K562 (cell line): ENCODE data around the gene ZNF213. TPM values are rescaled to one million over a fixed set of nuclear protein-coding genes. Genes with fewer than 3 reads are reported as not detected.

ENCODE experiments used
- ARID2 ChIP-seq: fragments of 450-650 bp; IDR thresholded peaks from 2 replicates; pipeline ENCODE4 v1.6.1; 2017; ENCODE audit warnings: antibody characterized with exemption, mild to moderate bottlenecking
- BRCA1 ChIP-seq, 2 experiments: fragments of 450-650 bp in 1 of 2; sonication (generic) in 1 of 2; formaldehyde crosslinking in 1 of 2; IDR thresholded peaks; 2 replicates each; pipeline versions ENCODE4 v1.5.0 to v1.6.1; 2017 to 2020; ENCODE audit warnings: mild to moderate bottlenecking in 1 of 2, missing genetic modification reagents in 1 of 2
- CAMTA2 ChIP-seq: fragments of 250-450 bp; sonication (Bioruptor Pico); conservative IDR thresholded peaks from 2 replicates; pipeline ENCODE4 v1.5.1; 2022
- CBFB ChIP-seq: sonication (generic); formaldehyde crosslinking; IDR thresholded peaks from 2 replicates; pipeline ENCODE4 v1.4.0; 2020; ENCODE audit warnings: mild to moderate bottlenecking, missing genetic modification reagents
- CTCFL ChIP-seq: IDR thresholded peaks from 2 replicates; pipeline ENCODE4 v1.6.1; 2011; ENCODE audit warnings: borderline replicate concordance, low read depth, mild to moderate bottlenecking, moderate library complexity, low read length; ENCODE audit not compliant: insufficient read depth, poor library complexity, severe bottlenecking
- EHMT2 ChIP-seq: fragments of 450-650 bp; IDR thresholded peaks from 2 replicates; pipeline ENCODE4 v1.6.1; 2018; ENCODE audit warnings: antibody characterized with exemption
- FOS ChIP-seq: IDR thresholded peaks from 3 replicates; pipeline ENCODE4 v1.6.1; 2011; ENCODE audit not compliant: insufficient read length; ENCODE audit errors: extremely low read depth
- GTF2A2 ChIP-seq: IDR thresholded peaks from 2 replicates; pipeline ENCODE4 v1.6.1; 2016; ENCODE audit warnings: mild to moderate bottlenecking, missing genetic modification characterization, missing compliant biosample characterization
- NCOR1 ChIP-seq: fragments of 450-650 bp; IDR thresholded peaks from 2 replicates; pipeline ENCODE4 v1.6.1; 2016; ENCODE audit warnings: mild to moderate bottlenecking, moderate library complexity
- NFIC ChIP-seq: fragments of 450-650 bp; IDR thresholded peaks from 2 replicates; pipeline ENCODE4 v1.6.1; 2017; ENCODE audit warnings: mild to moderate bottlenecking, inconsistent platforms
- PYGO2 ChIP-seq: fragments of 450-650 bp; IDR thresholded peaks from 2 replicates; pipeline ENCODE4 v1.6.1; 2016; ENCODE audit warnings: mild to moderate bottlenecking, missing genetic modification characterization, moderate library complexity, missing compliant biosample characterization
- RBBP5 ChIP-seq: fragments of 200-600 bp; sonication (generic); IDR thresholded peaks from 2 replicates; pipeline ENCODE4 v1.6.1; 2012; ENCODE audit warnings: borderline replicate concordance, mild to moderate bottlenecking, low read length, control low read depth, inconsistent platforms; ENCODE audit not compliant: insufficient read depth, poor library complexity, severe bottlenecking
- SRSF7 ChIP-seq: fragments of 200-400 bp; formaldehyde crosslinking; optimal IDR thresholded peaks from 2 replicates; pipeline ENCODE3; 2017; ENCODE audit warnings: mild to moderate bottlenecking, low read depth, low read length
- TAF1 ChIP-seq: IDR thresholded peaks from 2 replicates; pipeline ENCODE4 v1.6.1; 2011; ENCODE audit warnings: mild to moderate bottlenecking, low read length, moderate library complexity; ENCODE audit not compliant: insufficient read depth, control insufficient read depth, severe bottlenecking; ENCODE audit errors: extremely low read depth
- TEAD1 ChIP-seq, 2 experiments: fragments of 450-650 bp in 1 of 2; sonication (generic) in 1 of 2; formaldehyde crosslinking; IDR thresholded peaks; 2 replicates each; pipeline versions ENCODE4 v1.4.0 to v1.8.0; 2020 to 2022; ENCODE audit warnings: mild to moderate bottlenecking in 2 of 2, missing genetic modification reagents in 1 of 2
- TFE3 ChIP-seq: fragments of 450-650 bp; formaldehyde crosslinking; IDR thresholded peaks from 2 replicates; pipeline ENCODE4 v1.4.0; 2020; ENCODE audit warnings: mild to moderate bottlenecking, mixed read lengths
- ZBTB49 ChIP-seq: sonication (generic); formaldehyde crosslinking; IDR thresholded peaks from 2 replicates; pipeline ENCODE4 v1.8.0; 2022; ENCODE audit warnings: missing genetic modification reagents, mild to moderate bottlenecking, borderline replicate concordance
- ZFP1 ChIP-seq: fragments of 450-650 bp; formaldehyde crosslinking; IDR thresholded peaks from 2 replicates; pipeline ENCODE4 v1.4.0; 2020; ENCODE audit warnings: mild to moderate bottlenecking, mixed read lengths
- ZNF3 ChIP-seq: fragments of 250-450 bp; sonication (Bioruptor Pico); IDR thresholded peaks from 2 replicates; pipeline ENCODE4 v1.5.0; 2021; ENCODE audit warnings: mild to moderate bottlenecking, moderate library complexity
- ZNF445 ChIP-seq: fragments of 250-450 bp; sonication (Bioruptor Pico); IDR thresholded peaks from 2 replicates; pipeline ENCODE4 v1.4.0; 2020; ENCODE audit warnings: low read depth, mild to moderate bottlenecking, moderate library complexity
- ZNF586 ChIP-seq: fragments of 450-650 bp; formaldehyde crosslinking; conservative IDR thresholded peaks from 2 replicates; pipeline ENCODE4 v1.4.0; 2020; ENCODE audit warnings: mild to moderate bottlenecking, moderate library complexity
- polyA plus RNA-seq, 8 experiments: library from polyadenylated mRNA; depleted of rRNA in 4 of 8; stranded (reverse) in 5 of 8; unstranded in 3 of 8; fragments of >200 nt; fragmentation: Nextera tagmentation in 2 of 8; fragmentation: Illumina TruSeq in 1 of 8; extraction: Ambion mirVana in 2 of 8; extraction: Trizol in 1 of 8; gene quantifications; 2 replicates each; pipeline versions ENCODE4 v1.2.1 to v1.2.3, GENCODE V29; 2011 to 2014; ENCODE audit warnings: inconsistent platforms in 1 of 8, missing spikeins in 1 of 8
- total RNA-seq, 7 experiments: library from RNA; depleted of rRNA in 6 of 7; stranded (reverse); fragments of >200 nt in 6 of 7; fragmentation: Illumina TruSeq in 2 of 7; extraction: Trizol in 2 of 7; gene quantifications; 2 replicates each; pipeline versions ENCODE4 v1.2.1 to v1.2.3, GENCODE V29; 2011 to 2021; ENCODE audit warnings: low replicate concordance in 1 of 7

The ZNF213 gene
- total and polyA plus RNA-seq, 9 of the 15 experiments (the other 6 are each of a cell fraction or from before 2014, with no cell fraction given) = 0.49 to 10.0 (median 1.8) TPM

- TF ChIP-seq CTCFL = no peak
- TF ChIP-seq CAMTA2 = no peak
- TF ChIP-seq TFE3 (CRISPR knock-in tag) = no peak
- TF ChIP-seq ARID2 = no peak
- no peak for TF ChIP-seq GTF2A2 (tag)
- TF ChIP-seq ZNF586 (CRISPR knock-in tag) = no peak
- no peak for TF ChIP-seq NCOR1
- no peak for TF ChIP-seq BRCA1 (IDR thresholded peaks at IDR 0.05)
- TF ChIP-seq BRCA1 (CRISPR knock-in tag; IDR thresholded peaks at IDR 0.05) = no peak
- TF ChIP-seq ZBTB49 (CRISPR knock-in tag) = no peak
- no peak for TF ChIP-seq FOS
- TF ChIP-seq TAF1 = peak; percentile 49
- TF ChIP-seq ZNF3 (CRISPR knock-in tag) = no peak
- peak; percentile 53 for TF ChIP-seq NFIC
- no peak for TF ChIP-seq SRSF7
- TF ChIP-seq RBBP5 = peak; percentile 57
- no peak for TF ChIP-seq ZFP1
- no peak for TF ChIP-seq ZNF445 (CRISPR knock-in tag)
- TF ChIP-seq EHMT2 = no peak
- TF ChIP-seq TEAD1 (CRISPR knock-in tag; IDR thresholded peaks at IDR 0.05) = no peak
- no peak for TF ChIP-seq CBFB (CRISPR knock-in tag)
- TF ChIP-seq PYGO2 (tag) = no peak
Measured at GRCh38 chr16:3158510-3159314, 23.9 kb downstream of the ZNF213 start (continued).
